SJSA1 (cell line): ENCODE measurements around the gene CCDC127. TPM values are rescaled to one million over a fixed set of nuclear protein-coding genes. Genes with fewer than 3 reads are reported as not detected.
"Not testable (repeated sequence)": the region's sequence is repeated elsewhere in the genome, so short reads cannot be mapped to it uniquely, and the experiment has no call there.

Source experiments
- DNase-seq, 2 experiments: peaks; one replicate each; pipeline ENCODE4 v3.0.0-alpha.2; 2015 to 2020; ENCODE audit warnings: low spot score in 2 of 2, low read depth in 1 of 2
- H3K27ac ChIP-seq: fragments of 250-450 bp; sonication (Bioruptor Pico); 2 replicates; pipeline ENCODE4 v1.5.1; 2020; ENCODE audit warnings: mild to moderate bottlenecking, moderate library complexity
- H3K27me3 ChIP-seq: fragments of 250-450 bp; sonication (Bioruptor Pico); replicated peaks from 2 replicates; pipeline ENCODE4 v1.5.1; 2020; ENCODE audit warnings: mild to moderate bottlenecking, moderate library complexity
- H3K36me3 ChIP-seq: fragments of 250-450 bp; sonication (Bioruptor Pico); 2 replicates; pipeline ENCODE4 v1.5.1; 2020; ENCODE audit warnings: mild to moderate bottlenecking
- H3K4me1 ChIP-seq: fragments of 250-450 bp; sonication (Bioruptor Pico); replicated peaks from 2 replicates; pipeline ENCODE4 v1.6.1; 2021; ENCODE audit warnings: mild to moderate bottlenecking
- H3K4me3 ChIP-seq: fragments of 250-450 bp; sonication (Bioruptor Pico); 2 replicates; pipeline ENCODE4 v1.5.1; 2020; ENCODE audit warnings: mild to moderate bottlenecking
- H3K9me3 ChIP-seq: fragments of 250-450 bp; sonication (Bioruptor Pico); replicated peaks from 2 replicates; pipeline ENCODE4 v1.5.1; 2020; ENCODE audit warnings: mild to moderate bottlenecking
- total RNA-seq: library from RNA; depleted of rRNA; stranded (reverse); fragments of >200 nt; shearing (Covaris generic); gene quantifications from 2 replicates; pipeline ENCODE4 v1.2.3, GENCODE V29; 2014

The CCDC127 gene
- total RNA-seq, 1 experiment from 2014 or later = 4.0 TPM

DNA sequence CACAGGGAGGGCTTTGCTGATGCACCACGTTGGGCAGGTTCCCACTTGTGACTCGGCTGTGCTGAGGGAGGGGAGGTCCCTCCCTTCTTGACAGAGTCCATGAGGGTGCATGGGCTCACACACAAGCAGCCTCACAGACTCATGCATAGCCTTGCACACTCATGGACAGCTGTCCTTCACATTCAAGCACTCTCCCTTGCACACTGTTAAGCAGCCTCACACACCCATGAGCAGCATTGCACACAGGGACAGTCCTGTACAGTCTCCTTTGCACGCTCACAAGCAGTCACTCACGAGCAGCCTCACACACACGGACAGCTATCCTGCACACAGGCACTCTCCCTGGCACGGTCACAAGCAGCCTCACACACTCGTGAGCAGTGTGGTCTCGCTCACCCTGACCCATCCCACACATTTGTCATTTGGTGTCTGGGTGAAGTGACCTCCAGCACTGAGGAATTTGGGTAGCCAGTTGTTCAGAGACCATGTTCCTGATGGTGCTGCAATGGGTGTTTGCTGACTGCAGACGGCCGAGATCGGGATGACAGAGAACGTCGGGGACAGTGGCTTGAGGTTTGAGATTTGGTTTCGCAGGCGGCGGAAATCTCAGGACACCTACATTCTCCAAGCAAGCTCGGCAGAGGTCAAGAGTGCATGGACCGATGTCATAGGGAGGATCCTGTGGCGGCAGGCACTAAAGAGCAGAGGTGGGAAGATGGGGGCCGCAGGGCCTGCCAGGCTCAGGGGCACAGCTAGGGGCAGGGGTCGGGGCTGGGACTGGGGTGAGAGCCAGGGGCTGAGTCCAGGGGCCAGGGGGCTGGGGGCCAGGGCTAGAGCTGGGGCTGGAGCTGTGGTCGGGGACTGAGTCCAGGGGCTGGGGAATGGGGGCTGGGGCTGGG is 44.3 kb downstream of the CCDC127 start:
- no peak for DNase-seq
- Histone ChIP-seq H3K9me3 (no peaks in the 10 kb centered on the region), H3K36me3 (no peaks in the 10 kb centered on the region), H3K4me1 (peaks cover 12% of the 10 kb centered on the region), H3K27me3 (no peaks in the 10 kb centered on the region), H3K27ac (no peak overlapping the region), H3K4me3 (no peak overlapping the region)

DNA sequence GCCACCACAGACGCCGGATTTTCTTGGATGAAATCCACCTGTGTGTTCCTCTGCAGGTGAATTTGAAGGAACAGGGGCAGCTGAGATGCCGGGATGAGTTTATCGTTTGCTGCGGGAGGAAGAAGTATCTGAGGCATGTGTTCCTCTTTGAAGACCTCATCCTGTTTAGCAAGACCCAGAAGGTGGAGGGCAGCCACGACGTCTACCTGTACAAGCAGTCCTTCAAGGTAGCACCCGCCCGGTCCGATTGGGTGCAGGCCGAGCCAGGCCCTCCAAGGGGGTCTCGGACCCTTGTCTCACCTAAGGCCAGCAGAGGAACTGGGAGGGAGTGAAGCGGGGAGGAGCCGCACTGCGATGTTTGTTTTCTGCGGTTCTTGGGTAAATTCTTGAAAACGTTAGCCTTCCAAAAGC is 45.1 kb downstream of the CCDC127 start:
- no peak for DNase-seq
- Histone ChIP-seq H3K36me3 (no peaks in the 10 kb centered on the region), H3K4me3 (no peak overlapping the region), H3K27me3 (no peaks in the 10 kb centered on the region), H3K4me1 (peaks cover 20% of the 10 kb centered on the region), H3K9me3 (no peaks in the 10 kb centered on the region), H3K27ac (no peak overlapping the region)

DNA sequence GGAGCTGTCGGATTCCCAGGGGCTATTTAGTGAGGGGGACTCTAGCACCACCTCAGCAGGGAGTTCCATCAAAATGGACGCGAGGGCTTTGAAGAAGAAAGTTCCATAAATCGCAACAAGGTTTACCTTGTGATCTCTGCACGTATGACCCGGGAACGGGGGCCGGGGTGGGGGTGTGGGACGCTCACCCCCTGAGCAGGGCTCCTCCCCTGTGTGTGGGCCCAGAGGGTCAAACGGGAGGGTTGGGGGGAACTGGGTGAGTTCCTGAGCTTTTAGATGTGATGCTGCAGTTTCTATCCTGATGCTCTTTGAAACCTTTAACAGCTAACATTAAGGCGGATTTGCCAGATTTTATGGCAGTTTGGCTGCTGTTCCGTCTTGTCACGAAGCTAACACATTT is 45.5 kb downstream of the CCDC127 start:
- Histone ChIP-seq H3K27me3 (no peaks in the 10 kb centered on the region), H3K27ac (no peak overlapping the region), H3K4me3 (no peak overlapping the region), H3K4me1 (peaks cover 24% of the 10 kb centered on the region), H3K9me3 (no peaks in the 10 kb centered on the region), H3K36me3 (no peaks in the 10 kb centered on the region)
- no peak for DNase-seq

DNA sequence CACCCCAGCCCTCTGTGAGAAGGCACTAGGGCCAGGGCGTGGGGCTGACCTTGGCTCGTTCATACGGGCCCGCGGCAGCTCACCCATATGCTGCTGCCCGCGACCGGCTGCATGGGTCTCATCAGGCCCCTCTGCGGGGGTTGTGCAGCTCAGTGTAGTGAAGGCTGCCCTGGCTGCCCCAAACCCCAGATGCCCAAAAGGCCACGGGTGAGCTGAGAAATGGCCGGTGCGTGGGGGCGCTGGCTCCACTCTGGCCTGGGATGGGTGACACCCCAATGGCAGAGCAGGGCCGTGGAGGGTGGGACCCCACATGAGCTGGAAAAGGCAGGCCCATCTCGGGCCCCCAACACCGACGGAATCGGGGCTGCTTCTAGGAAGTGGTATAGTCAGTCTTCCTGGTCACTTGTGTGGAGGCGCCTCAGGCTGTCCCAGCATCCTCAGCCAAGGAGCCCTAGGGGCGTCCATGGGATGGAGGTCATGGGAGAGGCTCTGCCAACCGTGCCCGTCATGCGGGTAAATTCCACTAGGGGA is 46.1 kb downstream of the CCDC127 start:
- no peak overlapping the region for H3K27ac ChIP-seq
- no peaks in the 10 kb centered on the region for H3K36me3 ChIP-seq
- no peak for DNase-seq

DNA sequence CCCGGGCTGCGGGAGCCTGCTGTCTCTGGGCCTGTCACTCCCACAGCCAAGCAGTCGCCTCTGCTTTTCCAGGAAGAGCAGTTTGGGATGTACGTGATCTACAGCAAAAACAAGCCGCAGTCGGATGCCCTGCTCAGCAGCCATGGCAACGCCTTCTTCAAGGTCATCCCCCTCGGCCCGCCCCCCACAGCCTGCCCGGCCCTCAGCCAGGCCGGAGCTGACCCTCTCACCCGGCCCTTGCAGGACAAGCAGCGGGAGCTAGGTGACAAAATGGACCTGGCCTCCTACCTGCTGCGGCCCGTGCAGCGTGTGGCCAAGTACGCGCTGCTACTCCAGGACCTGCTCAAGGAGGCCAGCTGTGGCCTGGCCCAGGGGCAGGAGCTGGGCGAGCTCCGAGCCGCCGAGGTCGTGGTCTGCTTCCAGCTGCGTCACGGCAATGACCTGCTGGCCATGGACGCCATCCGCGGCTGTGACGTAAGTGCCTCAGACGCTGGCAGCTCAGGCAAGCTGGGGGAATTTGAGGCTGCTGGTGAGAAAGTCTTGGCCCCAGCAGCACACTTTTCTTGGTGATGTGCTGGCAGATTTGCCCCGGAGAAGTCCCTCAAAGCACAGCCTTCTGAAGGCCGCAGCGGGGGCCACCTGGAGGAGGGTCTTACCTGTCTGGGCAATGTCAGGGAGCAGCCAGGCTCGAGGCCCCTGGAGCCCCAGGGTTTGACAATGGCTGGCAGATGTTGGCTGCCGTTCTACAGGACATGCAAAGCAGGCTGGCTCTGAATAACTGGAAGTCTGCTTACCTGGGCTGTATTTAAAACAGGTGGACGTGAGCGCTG is 46.8 kb downstream of the CCDC127 start:
- Histone ChIP-seq H3K27me3 (no peaks in the 10 kb centered on the region), H3K9me3 (no peaks in the 10 kb centered on the region), H3K36me3 (no peaks in the 10 kb centered on the region), H3K4me3 (no peak overlapping the region), H3K4me1 (peaks cover 29% of the 10 kb centered on the region), H3K27ac (no peak overlapping the region)
- no peak for DNase-seq

More for the DNA sequence above, 46.1 kb downstream of the CCDC127 start:
- H3K4me1 ChIP-seq = peaks cover 26% of the 10 kb centered on the region
- H3K4me3 ChIP-seq = no peak overlapping the region
- no peaks in the 10 kb centered on the region for H3K9me3 ChIP-seq
- H3K27me3 ChIP-seq = no peaks in the 10 kb centered on the region

DNA sequence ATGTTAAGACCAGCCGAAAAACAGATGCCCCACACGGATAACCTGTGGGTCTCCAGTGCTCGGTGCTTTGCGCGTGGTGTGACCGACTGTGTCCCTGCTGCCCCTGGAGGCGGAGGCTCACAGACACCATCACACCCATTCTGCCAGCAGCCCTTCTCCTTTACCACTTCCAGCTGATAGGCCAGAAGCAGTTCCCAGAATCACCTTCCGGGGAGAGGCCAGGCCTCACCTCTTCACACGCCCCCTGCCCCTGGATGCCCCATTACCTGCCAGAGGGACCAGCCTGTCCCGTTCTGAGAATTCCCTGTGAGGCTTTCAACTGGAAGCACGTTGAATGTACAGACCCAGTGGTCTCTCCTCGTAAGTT is 48.2 kb downstream of the CCDC127 start:
- DNase-seq = no peak
- Histone ChIP-seq H3K27ac (no peak overlapping the region), H3K9me3 (no peaks in the 10 kb centered on the region), H3K4me3 (no peak overlapping the region), H3K36me3 (no peaks in the 10 kb centered on the region), H3K27me3 (no peaks in the 10 kb centered on the region), H3K4me1 (peaks cover 29% of the 10 kb centered on the region)

DNA sequence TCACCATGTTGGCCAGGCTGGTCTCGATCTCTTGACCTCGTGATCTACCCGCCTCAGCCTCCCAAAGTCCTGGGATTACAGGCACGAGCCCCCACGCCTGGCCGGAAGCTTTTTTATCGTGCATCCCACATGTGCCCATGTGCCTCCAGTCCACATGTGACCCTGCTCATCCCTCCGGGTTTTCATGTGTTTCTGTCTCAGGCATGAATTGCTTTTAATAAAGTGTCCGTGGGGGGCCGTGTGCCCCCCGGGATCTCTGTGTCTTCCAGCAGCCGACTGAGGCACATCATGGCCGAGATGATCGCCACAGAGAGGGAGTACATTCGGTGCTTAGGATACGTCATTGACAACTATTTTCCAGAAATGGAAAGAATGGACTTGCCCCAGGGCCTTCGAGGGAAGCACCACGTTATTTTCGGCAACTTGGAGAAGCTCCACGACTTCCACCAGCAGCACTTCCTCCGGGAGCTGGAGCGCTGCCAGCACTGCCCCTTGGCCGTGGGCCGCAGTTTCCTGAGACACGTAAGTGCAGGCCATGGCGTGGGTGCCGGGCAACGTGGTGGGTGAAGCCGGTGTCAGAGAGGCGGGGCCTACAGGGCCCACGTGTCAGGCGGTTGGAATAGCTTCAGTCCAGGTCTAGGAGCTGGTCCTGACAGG is 48.8 kb downstream of the CCDC127 start:
- no peaks in the 10 kb centered on the region for H3K9me3 ChIP-seq
- DNase-seq = no peak
- H3K27me3 ChIP-seq = no peaks in the 10 kb centered on the region
- H3K36me3 ChIP-seq = no peaks in the 10 kb centered on the region
- no peak overlapping the region for H3K4me3 ChIP-seq
- peak overlapping the region; percentile 84 for H3K27ac ChIP-seq
- peaks cover 29% of the 10 kb centered on the region for H3K4me1 ChIP-seq

DNA sequence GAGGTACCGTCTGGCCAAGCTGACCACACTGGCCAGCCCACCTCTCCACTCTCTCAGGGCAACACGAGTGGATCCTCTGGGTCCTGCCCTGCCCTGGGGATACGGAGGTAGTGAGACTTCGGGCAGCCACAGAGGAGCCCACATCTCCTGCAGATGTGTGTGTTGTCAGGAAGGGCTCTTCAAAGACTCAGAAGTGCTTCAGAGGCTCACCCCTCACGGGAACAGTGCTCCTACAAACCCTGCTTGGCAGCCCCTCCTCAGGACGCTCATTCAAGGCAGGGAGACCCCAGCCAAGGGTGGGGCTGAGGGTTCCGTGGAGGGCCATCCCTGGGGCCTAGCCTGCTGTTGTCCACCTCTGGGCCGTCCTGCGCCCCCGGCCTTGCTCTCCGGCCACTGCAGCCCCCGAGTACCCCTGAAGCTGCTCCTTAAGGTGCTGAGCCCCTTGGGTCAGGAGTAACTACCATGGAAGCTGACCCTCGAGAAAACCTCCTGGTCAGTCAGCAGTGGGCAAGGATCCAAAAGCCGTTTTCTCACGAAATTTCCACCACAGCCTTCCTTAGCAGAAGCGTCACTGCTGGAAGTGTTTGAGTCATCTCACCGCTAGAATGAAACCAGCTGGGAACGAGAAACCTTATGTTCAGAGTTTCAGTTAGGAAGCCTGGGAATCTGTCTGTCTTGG is 49.8 kb downstream of the CCDC127 start:
- H3K36me3 ChIP-seq = no peaks in the 10 kb centered on the region
- H3K9me3 ChIP-seq = no peaks in the 10 kb centered on the region
- peak; percentile 86 to 90 for DNase-seq
- H3K4me1 ChIP-seq = peaks cover 29% of the 10 kb centered on the region
- H3K27me3 ChIP-seq = no peaks in the 10 kb centered on the region
- H3K27ac ChIP-seq = peak overlapping the region; percentile 84
- H3K4me3 ChIP-seq = no peak overlapping the region

DNA sequence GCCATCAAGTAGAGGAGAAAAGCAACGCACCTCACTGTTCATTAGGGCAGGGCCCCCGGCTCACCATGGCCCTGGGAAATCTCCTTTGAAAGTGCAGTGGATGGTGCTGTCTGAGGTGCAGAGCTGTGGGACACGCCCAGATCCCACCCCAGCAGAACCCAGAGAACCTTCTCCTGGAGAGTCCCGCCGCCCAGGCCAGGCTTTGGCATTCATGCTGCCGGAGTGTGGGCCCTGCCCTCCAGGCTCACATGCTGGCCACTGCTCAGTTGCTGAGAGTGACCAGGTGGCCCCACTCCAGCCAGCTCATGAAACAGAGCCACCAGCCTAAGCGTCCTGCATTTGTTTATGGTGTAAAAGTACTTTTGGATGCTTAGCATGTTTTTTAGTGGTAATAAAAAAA is 50.4 kb downstream of the CCDC127 start:
- DNase-seq = no peak
- H3K9me3 ChIP-seq = no peaks in the 10 kb centered on the region
- no peak overlapping the region for H3K4me3 ChIP-seq
- peaks cover 29% of the 10 kb centered on the region for H3K4me1 ChIP-seq
- H3K36me3 ChIP-seq = no peaks in the 10 kb centered on the region
- H3K27ac ChIP-seq = peak overlapping the region; percentile 84; the same call in 1 of the 2 replicates
- H3K27me3 ChIP-seq = no peaks in the 10 kb centered on the region

DNA sequence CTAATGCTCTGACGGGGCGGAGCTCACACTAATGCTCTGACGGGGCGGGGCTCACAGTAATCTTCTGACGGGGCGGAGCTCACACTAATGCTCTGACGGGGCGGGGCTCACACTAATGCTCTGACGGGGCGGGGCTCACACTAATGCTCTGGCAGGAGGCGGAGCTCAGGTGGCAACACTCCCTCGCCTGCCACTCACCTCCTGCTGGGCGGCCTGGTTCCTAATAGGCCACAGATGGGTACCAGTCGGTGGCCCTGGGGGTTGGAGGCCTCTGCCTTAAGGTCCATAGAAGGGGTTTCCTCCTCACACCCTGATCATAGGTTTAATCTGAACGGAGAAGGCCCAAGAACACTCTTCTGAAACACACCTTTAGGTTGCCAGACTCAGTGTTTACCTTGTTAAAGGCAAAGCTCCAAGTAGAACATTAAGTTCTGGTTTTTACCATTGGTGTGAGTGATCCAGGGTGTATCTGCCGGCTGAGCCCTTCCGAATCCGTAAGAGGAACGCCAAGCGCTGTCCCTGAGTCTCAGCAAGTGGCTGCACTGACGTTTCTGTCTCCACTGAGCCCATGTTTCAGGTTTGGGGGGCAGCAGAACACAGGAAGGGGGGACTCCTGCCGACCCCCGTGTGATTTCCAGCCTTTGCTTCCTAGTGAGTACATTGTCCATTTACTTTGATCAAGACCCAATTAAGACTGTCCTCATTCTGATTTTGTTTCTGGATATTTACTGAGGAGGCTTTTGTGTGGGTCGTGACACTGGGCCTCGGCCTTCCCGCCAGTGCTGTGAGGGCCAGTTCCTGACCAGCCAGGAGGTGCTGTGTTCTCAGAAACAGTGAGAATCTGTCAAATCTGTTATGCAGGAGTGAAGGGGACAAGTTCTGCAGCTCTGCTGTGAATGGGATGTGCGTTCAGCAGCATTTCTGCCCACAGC is 51.2 kb downstream of the CCDC127 start:
- no peaks in the 10 kb centered on the region for H3K9me3 ChIP-seq
- no peaks in the 10 kb centered on the region for H3K27me3 ChIP-seq
- no peak for DNase-seq
- H3K36me3 ChIP-seq = no peaks in the 10 kb centered on the region
- no peak overlapping the region for H3K27ac ChIP-seq
- no peak overlapping the region for H3K4me3 ChIP-seq
- H3K4me1 ChIP-seq = peaks cover 29% of the 10 kb centered on the region

DNA sequence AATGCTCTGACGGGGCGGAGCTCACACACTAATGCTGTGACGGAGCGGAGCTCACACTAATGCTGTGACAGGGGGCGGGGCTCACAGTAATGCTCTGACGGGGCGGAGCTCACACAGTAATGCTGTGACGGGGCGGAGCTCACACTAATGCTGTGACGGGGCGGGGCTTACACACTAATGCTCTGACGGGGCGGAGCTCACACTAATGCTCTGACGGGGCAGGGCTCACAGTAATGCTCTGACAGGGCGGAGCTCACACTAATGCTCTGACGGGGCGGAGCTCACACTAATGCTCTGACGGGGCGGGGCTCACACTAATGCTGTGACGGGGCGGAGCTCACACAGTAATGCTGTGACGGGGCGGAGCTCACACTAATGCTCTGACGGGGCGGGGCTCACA is 53.2 kb downstream of the CCDC127 start:
- H3K4me3 ChIP-seq, H3K9me3 ChIP-seq: not testable (repeated sequence)

DNA sequence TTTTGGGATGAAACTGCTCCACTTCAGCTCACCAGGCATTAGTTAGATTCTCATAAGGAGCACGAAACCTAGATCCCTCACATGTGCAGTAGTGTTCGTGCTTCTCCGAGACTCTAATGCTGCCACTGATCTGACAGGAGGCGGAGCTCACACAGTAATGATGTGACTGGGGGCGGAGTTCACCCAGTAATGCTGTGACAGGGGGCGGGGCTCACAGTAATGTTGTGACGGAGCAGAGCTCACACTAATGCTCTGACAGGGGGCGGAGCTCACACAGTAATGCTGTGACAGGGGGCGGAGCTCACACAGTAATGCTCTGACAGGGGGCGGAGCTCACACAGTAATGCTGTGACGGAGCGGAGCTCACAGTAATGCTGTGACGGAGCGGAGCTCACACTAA is 53.7 kb downstream of the CCDC127 start:
- Histone ChIP-seq H3K27ac (no peak overlapping the region), H3K27me3 (no peaks in the 10 kb centered on the region), H3K36me3 (no peaks in the 10 kb centered on the region), H3K9me3 (no peaks in the 10 kb centered on the region), H3K4me3 (no peak overlapping the region), H3K4me1 (peaks cover 42% of the 10 kb centered on the region)
- DNase-seq = no peak

More for the DNA sequence above, 53.2 kb downstream of the CCDC127 start:
- H3K36me3 ChIP-seq, H3K27ac ChIP-seq, DNase-seq, H3K27me3 ChIP-seq: not testable (repeated sequence)
- H3K4me1 ChIP-seq = peaks cover 42% of the 10 kb centered on the region
